ENCODE data around the gene REXO2. TPM values are rescaled to one million over a fixed set of nuclear protein-coding genes. Genes with fewer than 3 reads are reported as not detected.

The REXO2 gene
- total and polyA plus RNA-seq, 7 donors: 44.1 to 77.4 (median 67.5) TPM

Other genes with a start within 250 kb of the REXO2 start
- 1,000 to 10,000 TPM in 1 of 4 donors, 100 to 1,000 TPM in 3; 165 to 2,602 (median 604) TPM for gene NNMT, start 143.1 kb upstream of the REXO2 start, total RNA-seq
- gene NNMT, start 143.1 kb upstream of the REXO2 start, polyA plus RNA-seq: 1,000 to 10,000 TPM in 2 of 3 donors, 100 to 1,000 TPM in 1; 649 to 3,089 (median 1,851) TPM
- 10 to 100 TPM in 3 of 4 donors, 1 to 10 TPM in 1; 7.8 to 18.1 (median 11.5) TPM for gene C11orf71, start 39.0 kb upstream of the REXO2 start, total RNA-seq
- gene C11orf71, start 39.0 kb upstream of the REXO2 start, polyA plus RNA-seq: 10 to 100 TPM in 1 of 3 donors, 1 to 10 TPM in 2; 3.4 to 13.1 (median 5.0) TPM
- gene RBM7, start 38.8 kb upstream of the REXO2 start, total RNA-seq: 10 to 100 TPM in 3 of 4 donors, 1 to 10 TPM in 1; 9.1 to 24.1 (median 17.3) TPM
- gene RBM7, start 38.8 kb upstream of the REXO2 start, polyA plus RNA-seq: 10 to 100 TPM; 13.7 to 21.7 (median 18.5) TPM
- under 1 TPM in 2 of 4 donors, not detected in 2; 0.24 to 0.39 TPM for gene NXPE1, start 120.4 kb downstream of the REXO2 start, total RNA-seq
- gene NXPE1, start 120.4 kb downstream of the REXO2 start, polyA plus RNA-seq: under 1 TPM in 2 of 3 donors, not detected in 1; 0.08 to 0.15 TPM
- not detected for gene NXPE4, start 156.3 kb downstream of the REXO2 start, total RNA-seq
- not detected for gene NXPE4, start 156.3 kb downstream of the REXO2 start, polyA plus RNA-seq
- gene NXPE2, start 239.1 kb downstream of the REXO2 start, total RNA-seq: under 1 TPM in 3 of 4 donors, not detected in 1; 0.12 to 0.30 (median 0.15) TPM
- gene NXPE2, start 239.1 kb downstream of the REXO2 start, polyA plus RNA-seq: under 1 TPM; 0.04 to 0.16 (median 0.10) TPM

Data from psoas muscle (tissue), 7 donors.